Measurements from ENCODE around the gene ZFYVE28. TPM values are rescaled to one million over a fixed set of nuclear protein-coding genes. Genes with fewer than 3 reads are reported as not detected.
"Not testable (repeated sequence)": the region's sequence is repeated elsewhere in the genome, so short reads cannot be mapped to it uniquely, and the experiment has no call there.

ZFYVE28 gene
- total RNA-seq, 1 donor from 2014 or later, result 3.3 TPM

DNA sequence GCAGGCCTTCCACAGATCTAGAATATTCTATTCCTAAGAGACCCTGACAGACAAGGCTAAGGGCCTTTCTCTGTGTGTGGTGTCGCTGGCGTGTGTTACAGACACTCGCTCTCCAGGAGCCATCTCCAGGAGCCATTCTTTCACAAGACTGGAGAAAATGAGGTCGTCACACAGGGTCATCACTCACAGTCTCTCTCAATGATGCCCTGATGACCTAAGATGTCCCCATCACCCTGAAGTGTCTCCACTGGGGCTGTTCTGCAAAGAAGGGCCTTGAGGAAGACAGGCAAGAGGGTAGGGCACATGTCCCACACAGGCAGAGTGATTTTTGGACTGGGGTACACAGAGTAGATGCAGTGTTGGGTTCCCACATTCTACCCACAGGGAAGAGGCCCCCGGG, 34.7 kb downstream of the ZFYVE28 start:
- DNase-seq (ENCODE audit: low spot score, unreplicated experiment), result no peak
- Mint-ChIP-seq H3K9me3 (ENCODE audit: low read depth) (no peaks in the 10 kb centered on the region), H3K4me1 (ENCODE audit: low read depth) (peaks cover 4% of the 10 kb centered on the region), H3K36me3 (ENCODE audit: insufficient read depth) (no peaks in the 10 kb centered on the region), H3K27ac (no peak overlapping the region), H3K27me3 (peaks cover 8% of the 10 kb centered on the region), H3K4me3 (ENCODE audit: low read depth) (no peak overlapping the region)
- TF ChIP-seq, protein P1, sequence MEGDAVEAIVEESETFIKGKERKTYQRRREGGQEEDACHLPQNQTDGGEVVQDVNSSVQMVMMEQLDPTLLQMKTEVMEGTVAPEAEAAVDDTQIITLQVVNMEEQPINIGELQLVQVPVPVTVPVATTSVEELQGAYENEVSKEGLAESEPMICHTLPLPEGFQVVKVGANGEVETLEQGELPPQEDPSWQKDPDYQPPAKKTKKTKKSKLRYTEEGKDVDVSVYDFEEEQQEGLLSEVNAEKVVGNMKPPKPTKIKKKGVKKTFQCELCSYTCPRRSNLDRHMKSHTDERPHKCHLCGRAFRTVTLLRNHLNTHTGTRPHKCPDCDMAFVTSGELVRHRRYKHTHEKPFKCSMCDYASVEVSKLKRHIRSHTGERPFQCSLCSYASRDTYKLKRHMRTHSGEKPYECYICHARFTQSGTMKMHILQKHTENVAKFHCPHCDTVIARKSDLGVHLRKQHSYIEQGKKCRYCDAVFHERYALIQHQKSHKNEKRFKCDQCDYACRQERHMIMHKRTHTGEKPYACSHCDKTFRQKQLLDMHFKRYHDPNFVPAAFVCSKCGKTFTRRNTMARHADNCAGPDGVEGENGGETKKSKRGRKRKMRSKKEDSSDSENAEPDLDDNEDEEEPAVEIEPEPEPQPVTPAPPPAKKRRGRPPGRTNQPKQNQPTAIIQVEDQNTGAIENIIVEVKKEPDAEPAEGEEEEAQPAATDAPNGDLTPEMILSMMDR (IDR thresholded peaks at IDR 0.05; ENCODE audit: unreplicated experiment), result no peak

DNA sequence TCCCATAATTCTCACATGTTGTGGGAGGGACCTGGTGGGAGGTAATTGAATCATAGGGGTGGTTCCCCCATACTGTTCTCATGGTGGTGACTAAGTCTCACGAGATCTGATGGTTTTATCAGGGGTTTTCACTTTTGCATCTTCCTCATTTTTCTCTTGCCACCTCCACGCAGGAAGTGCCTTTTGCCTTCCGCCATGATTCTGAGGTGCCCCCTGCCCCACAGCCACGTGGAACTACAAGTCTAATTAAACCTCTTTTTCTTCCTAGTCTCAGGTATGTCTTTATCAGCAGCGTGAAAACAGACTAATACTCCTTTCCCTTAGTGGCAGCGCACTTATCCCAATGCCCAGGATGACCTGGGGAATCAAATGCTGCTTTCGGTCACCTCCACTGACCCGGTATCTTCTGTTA, 35.2 kb downstream of the ZFYVE28 start:
- not testable (repeated sequence) for DNase-seq (ENCODE audit: low spot score, unreplicated experiment); H3K4me3 Mint-ChIP-seq (ENCODE audit: low read depth); H3K27me3 Mint-ChIP-seq; H3K27ac Mint-ChIP-seq; H3K9me3 Mint-ChIP-seq (ENCODE audit: low read depth); H3K36me3 Mint-ChIP-seq (ENCODE audit: insufficient read depth); H3K4me1 Mint-ChIP-seq (ENCODE audit: low read depth)

DNA sequence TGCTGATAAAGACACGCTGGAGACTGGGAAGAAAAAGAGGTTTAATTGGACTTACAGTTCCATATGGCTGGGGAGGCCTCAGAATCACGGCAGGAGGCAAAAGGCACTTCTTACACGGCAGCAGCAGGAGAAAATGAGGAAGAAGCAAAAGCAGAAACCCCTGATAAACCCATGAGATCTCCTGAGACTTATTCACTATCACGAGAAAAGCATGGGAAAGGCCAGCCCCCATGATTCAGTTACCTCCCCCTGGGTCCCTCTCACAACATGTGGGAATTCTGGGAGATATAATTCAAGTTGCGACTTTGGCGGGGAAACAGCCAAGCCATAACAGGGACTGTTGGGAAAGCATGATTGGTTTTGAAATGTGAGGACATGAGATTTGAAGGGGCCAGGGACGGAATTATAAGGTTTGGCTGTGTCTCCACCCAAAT, 35.7 kb downstream of the ZFYVE28 start:
- not testable (repeated sequence) for H3K36me3 Mint-ChIP-seq (ENCODE audit: insufficient read depth); DNase-seq (ENCODE audit: low spot score, unreplicated experiment); H3K27me3 Mint-ChIP-seq; H3K4me3 Mint-ChIP-seq (ENCODE audit: low read depth); H3K9me3 Mint-ChIP-seq (ENCODE audit: low read depth); H3K4me1 Mint-ChIP-seq (ENCODE audit: low read depth); H3K27ac Mint-ChIP-seq

DNA sequence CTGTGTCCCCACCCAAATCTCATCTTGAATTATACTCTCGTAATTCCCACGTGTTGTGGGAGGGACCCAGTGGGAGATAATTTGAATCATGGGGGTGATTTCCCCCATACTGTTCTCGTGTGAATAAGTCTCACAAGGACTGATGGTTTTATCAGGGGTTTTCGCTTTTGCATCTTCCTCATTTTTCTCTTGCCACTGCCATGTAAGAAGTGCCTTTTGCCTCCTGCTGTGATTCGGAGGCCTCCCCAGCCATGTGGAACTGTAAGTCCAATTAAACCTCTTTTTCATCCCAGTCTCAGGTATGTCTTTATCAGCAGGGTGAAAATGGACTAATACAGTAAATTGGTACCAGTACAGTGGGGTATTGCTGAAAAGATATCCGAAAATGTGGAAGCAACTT, 37.9 kb downstream of the ZFYVE28 start:
- not testable (repeated sequence) for H3K4me3 Mint-ChIP-seq (ENCODE audit: low read depth); H3K27ac Mint-ChIP-seq; H3K36me3 Mint-ChIP-seq (ENCODE audit: insufficient read depth); H3K9me3 Mint-ChIP-seq (ENCODE audit: low read depth); DNase-seq (ENCODE audit: low spot score, unreplicated experiment); H3K4me1 Mint-ChIP-seq (ENCODE audit: low read depth); H3K27me3 Mint-ChIP-seq

DNA sequence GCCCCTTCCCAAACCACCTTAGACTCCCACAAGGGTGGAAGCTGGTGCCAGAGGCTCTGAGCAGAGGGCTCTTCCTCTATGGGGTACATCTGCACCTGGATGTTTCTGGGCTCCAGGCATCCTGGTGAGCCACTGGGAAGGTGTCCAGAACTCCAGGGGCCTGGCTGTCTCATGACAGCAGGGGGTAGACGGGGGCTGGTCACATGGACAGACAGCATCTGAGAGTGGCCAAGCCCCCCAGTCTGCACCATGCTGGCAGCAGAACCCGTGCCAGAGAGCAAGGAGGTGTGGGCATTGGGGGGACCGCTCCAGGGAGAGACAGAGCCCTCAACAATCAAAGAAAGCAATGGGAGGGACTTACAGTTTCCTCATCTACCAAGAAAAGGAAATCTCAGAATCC, 39.5 kb downstream of the ZFYVE28 start:
- Mint-ChIP-seq H3K4me1 (ENCODE audit: low read depth) (no peaks in the 10 kb centered on the region), H3K36me3 (ENCODE audit: insufficient read depth) (no peaks in the 10 kb centered on the region), H3K27me3 (peaks cover 4% of the 10 kb centered on the region), H3K4me3 (ENCODE audit: low read depth) (no peak overlapping the region), H3K9me3 (ENCODE audit: low read depth) (peaks cover 2% of the 10 kb centered on the region), H3K27ac (no peak overlapping the region)
- DNase-seq (ENCODE audit: low spot score, unreplicated experiment), result no peak
- TF ChIP-seq, protein P1 (IDR thresholded peaks at IDR 0.05; ENCODE audit: unreplicated experiment), result no peak

DNA sequence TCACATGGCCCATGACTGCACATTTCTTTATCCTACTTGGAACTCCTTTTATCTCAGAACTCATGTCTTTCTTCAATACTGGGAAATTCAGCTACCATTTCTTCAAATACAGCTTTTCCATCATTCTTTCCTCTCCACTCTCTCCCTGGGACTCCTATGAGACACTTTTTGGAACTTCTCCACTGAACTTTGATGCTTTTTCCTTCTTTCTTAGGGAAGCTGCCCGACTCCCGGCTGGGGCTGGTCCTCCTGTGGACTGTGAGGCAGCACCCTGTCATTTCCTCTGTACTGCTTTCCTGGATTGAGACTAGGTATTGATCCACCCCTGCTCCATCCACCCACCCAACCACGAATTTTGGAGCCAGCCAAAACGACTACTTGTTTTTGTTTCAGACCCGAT, 40.0 kb downstream of the ZFYVE28 start:
- Mint-ChIP-seq H3K27me3 (peaks cover 4% of the 10 kb centered on the region), H3K4me1 (ENCODE audit: low read depth) (no peaks in the 10 kb centered on the region), H3K36me3 (ENCODE audit: insufficient read depth) (no peaks in the 10 kb centered on the region), H3K4me3 (ENCODE audit: low read depth) (no peak overlapping the region), H3K9me3 (ENCODE audit: low read depth) (peaks cover 4% of the 10 kb centered on the region), H3K27ac (no peak overlapping the region)
- TF ChIP-seq, protein P1 (IDR thresholded peaks at IDR 0.05; ENCODE audit: unreplicated experiment), result no peak
- no peak for DNase-seq (ENCODE audit: low spot score, unreplicated experiment)

DNA sequence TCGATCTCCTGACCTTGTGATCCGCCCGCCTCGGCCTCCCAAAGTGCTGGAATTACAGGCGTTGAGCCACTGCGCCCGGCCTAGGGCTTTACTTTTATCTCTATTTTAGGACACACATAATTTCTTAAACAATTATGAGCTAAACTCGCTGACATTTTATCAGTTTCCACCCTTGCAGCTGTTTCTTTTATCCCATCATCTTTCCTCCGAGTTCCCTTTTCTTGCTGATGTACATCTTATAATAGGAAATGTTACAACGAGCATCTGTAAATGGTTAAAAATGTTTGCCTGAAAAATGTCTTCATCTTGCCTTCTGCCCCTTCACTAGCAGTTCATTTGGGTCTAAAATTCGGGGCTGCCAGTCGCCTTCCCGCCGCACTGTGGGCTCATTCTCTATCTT, 41.2 kb downstream of the ZFYVE28 start:
- H3K36me3 Mint-ChIP-seq (ENCODE audit: insufficient read depth), result no peaks in the 10 kb centered on the region
- TF ChIP-seq, protein P1 (IDR thresholded peaks at IDR 0.05; ENCODE audit: unreplicated experiment), result no peak
- no peaks in the 10 kb centered on the region for H3K4me1 Mint-ChIP-seq (ENCODE audit: low read depth)
- no peak overlapping the region for H3K4me3 Mint-ChIP-seq (ENCODE audit: low read depth)
- no peak overlapping the region for H3K27ac Mint-ChIP-seq
- no peak for DNase-seq (ENCODE audit: low spot score, unreplicated experiment)
- H3K9me3 Mint-ChIP-seq (ENCODE audit: low read depth), result peaks cover 4% of the 10 kb centered on the region
- H3K27me3 Mint-ChIP-seq, result peaks cover 4% of the 10 kb centered on the region
